Measurements from ENCODE around the gene C1orf141.
"Not testable (repeated sequence)": the region's sequence is repeated elsewhere in the genome, so short reads cannot be mapped to it uniquely, and the experiment has no call there.

The C1orf141 gene

GRCh38 chr1:67088440-67088839, 46.3 kb downstream of the C1orf141 start:
- H3K36me3 ChIP-seq (ENCODE audit: control insufficient read depth, insufficient read depth, low read length), result no peaks in the 10 kb centered on the region
- H3K4me3 ChIP-seq (ENCODE audit: low read depth, low read length), result no peak overlapping the region
- no peak overlapping the region for H3K9ac ChIP-seq (ENCODE audit: low read depth, low read length)
- no peaks in the 10 kb centered on the region for H3K4me1 ChIP-seq (ENCODE audit: control insufficient read depth, insufficient read depth, low read length)
- no peaks in the 10 kb centered on the region for H3K27me3 ChIP-seq (ENCODE audit: control insufficient read depth, insufficient read depth, low read length)
- no peak overlapping the region for H3K27ac ChIP-seq (ENCODE audit: low read depth, low read length)
- peaks cover 5% of the 10 kb centered on the region; the same call in 1 of the 2 replicates for H3K9me3 ChIP-seq (ENCODE audit: control insufficient read depth, insufficient read depth, low read length)

DNA sequence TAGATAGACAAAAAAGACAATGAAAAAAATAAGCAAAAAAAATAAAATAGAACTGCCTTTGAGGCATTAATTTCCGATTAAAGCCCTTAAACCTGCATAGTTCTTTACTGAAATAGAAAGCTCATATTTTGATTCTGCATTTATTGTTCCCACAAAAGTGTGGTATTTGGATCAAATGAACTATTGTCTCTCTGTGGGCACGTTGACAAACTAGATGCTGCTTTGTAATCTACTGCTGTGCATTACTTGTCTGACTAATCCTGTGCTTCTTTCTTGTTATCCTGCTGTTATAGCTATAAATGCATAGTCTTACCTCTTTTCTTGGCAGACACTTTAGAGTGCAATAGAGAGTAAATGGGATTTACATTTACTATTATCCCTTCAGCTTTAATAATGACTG, 49.4 kb downstream of the C1orf141 start:
- Histone ChIP-seq H3K9ac (ENCODE audit: low read depth, low read length) (no peak overlapping the region), H3K36me3 (ENCODE audit: control insufficient read depth, insufficient read depth, low read length) (no peaks in the 10 kb centered on the region), H3K27ac (ENCODE audit: low read depth, low read length) (no peak overlapping the region), H3K9me3 (ENCODE audit: control insufficient read depth, insufficient read depth, low read length) (peaks cover 5% of the 10 kb centered on the region; the same call in 1 of the 2 replicates), H3K4me3 (ENCODE audit: low read depth, low read length) (no peak overlapping the region), H3K4me1 (ENCODE audit: control insufficient read depth, insufficient read depth, low read length) (no peaks in the 10 kb centered on the region), H3K27me3 (ENCODE audit: control insufficient read depth, insufficient read depth, low read length) (no peaks in the 10 kb centered on the region)

GRCh38 chr1:67084765-67085318, 49.9 kb downstream of the C1orf141 start:
- no peak overlapping the region for H3K4me3 ChIP-seq (ENCODE audit: low read depth, low read length)
- peaks cover under 1% of the 10 kb centered on the region; the same call in 1 of the 2 replicates for H3K9me3 ChIP-seq (ENCODE audit: control insufficient read depth, insufficient read depth, low read length)
- H3K36me3 ChIP-seq (ENCODE audit: control insufficient read depth, insufficient read depth, low read length), result no peaks in the 10 kb centered on the region
- no peaks in the 10 kb centered on the region for H3K27me3 ChIP-seq (ENCODE audit: control insufficient read depth, insufficient read depth, low read length)
- H3K9ac ChIP-seq (ENCODE audit: low read depth, low read length), result no peak overlapping the region
- H3K4me1 ChIP-seq (ENCODE audit: control insufficient read depth, insufficient read depth, low read length), result no peaks in the 10 kb centered on the region
- no peak overlapping the region for H3K27ac ChIP-seq (ENCODE audit: low read depth, low read length)

DNA sequence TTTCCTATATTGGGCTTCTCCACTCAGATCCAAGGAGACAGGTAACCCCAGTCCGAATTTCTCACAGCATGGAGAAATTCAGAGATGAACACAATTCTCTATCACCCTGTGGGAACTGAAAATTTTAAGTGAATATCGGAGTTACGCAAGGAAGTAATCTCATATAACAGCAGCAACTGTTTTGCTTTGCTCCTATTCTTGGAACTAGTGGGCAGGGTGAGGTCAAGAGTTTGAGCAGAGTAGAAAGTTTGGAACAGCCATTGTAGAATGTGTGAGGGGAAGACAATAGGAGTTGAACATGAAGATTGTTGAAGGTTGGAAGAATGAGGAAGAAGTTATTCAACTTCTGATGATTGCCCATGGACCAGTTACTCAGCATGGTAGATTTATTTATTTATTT, 56.5 kb downstream of the C1orf141 start:
- Histone ChIP-seq H3K9me3 (ENCODE audit: control insufficient read depth, insufficient read depth, low read length) (no peaks in the 10 kb centered on the region), H3K36me3 (ENCODE audit: control insufficient read depth, insufficient read depth, low read length) (no peaks in the 10 kb centered on the region), H3K4me3 (ENCODE audit: low read depth, low read length) (no peak overlapping the region), H3K4me1 (ENCODE audit: control insufficient read depth, insufficient read depth, low read length) (no peaks in the 10 kb centered on the region), H3K9ac (ENCODE audit: low read depth, low read length) (no peak overlapping the region), H3K27ac (ENCODE audit: low read depth, low read length) (no peak overlapping the region), H3K27me3 (ENCODE audit: control insufficient read depth, insufficient read depth, low read length) (no peaks in the 10 kb centered on the region)

GRCh38 chr1:67077593-67077992, 57.2 kb downstream of the C1orf141 start:
- H3K36me3 ChIP-seq (ENCODE audit: control insufficient read depth, insufficient read depth, low read length), result no peaks in the 10 kb centered on the region
- no peak overlapping the region for H3K4me3 ChIP-seq (ENCODE audit: low read depth, low read length)
- H3K27me3 ChIP-seq (ENCODE audit: control insufficient read depth, insufficient read depth, low read length), result no peaks in the 10 kb centered on the region
- no peak overlapping the region for H3K9ac ChIP-seq (ENCODE audit: low read depth, low read length)
- H3K27ac ChIP-seq (ENCODE audit: low read depth, low read length), result no peak overlapping the region
- no peaks in the 10 kb centered on the region for H3K9me3 ChIP-seq (ENCODE audit: control insufficient read depth, insufficient read depth, low read length)
- H3K4me1 ChIP-seq (ENCODE audit: control insufficient read depth, insufficient read depth, low read length), result no peaks in the 10 kb centered on the region

GRCh38 chr1:67072749-67073148, 62.0 kb downstream of the C1orf141 start:
- Histone ChIP-seq H3K36me3 (ENCODE audit: control insufficient read depth, insufficient read depth, low read length) (no peaks in the 10 kb centered on the region), H3K27me3 (ENCODE audit: control insufficient read depth, insufficient read depth, low read length) (no peaks in the 10 kb centered on the region), H3K9me3 (ENCODE audit: control insufficient read depth, insufficient read depth, low read length) (peaks cover 12% of the 10 kb centered on the region; the same call in 1 of the 2 replicates), H3K27ac (ENCODE audit: low read depth, low read length) (no peak overlapping the region), H3K4me3 (ENCODE audit: low read depth, low read length) (no peak overlapping the region), H3K4me1 (ENCODE audit: control insufficient read depth, insufficient read depth, low read length) (no peaks in the 10 kb centered on the region), H3K9ac (ENCODE audit: low read depth, low read length) (no peak overlapping the region)

GRCh38 chr1:67067655-67068054, 67.1 kb downstream of the C1orf141 start:
- not testable (repeated sequence) for H3K4me1 ChIP-seq (ENCODE audit: control insufficient read depth, insufficient read depth, low read length); H3K4me3 ChIP-seq (ENCODE audit: low read depth, low read length); H3K27ac ChIP-seq (ENCODE audit: low read depth, low read length); H3K27me3 ChIP-seq (ENCODE audit: control insufficient read depth, insufficient read depth, low read length); H3K9ac ChIP-seq (ENCODE audit: low read depth, low read length); H3K36me3 ChIP-seq (ENCODE audit: control insufficient read depth, insufficient read depth, low read length)
- H3K9me3 ChIP-seq (ENCODE audit: control insufficient read depth, insufficient read depth, low read length), result peaks cover 18% of the 10 kb centered on the region

DNA sequence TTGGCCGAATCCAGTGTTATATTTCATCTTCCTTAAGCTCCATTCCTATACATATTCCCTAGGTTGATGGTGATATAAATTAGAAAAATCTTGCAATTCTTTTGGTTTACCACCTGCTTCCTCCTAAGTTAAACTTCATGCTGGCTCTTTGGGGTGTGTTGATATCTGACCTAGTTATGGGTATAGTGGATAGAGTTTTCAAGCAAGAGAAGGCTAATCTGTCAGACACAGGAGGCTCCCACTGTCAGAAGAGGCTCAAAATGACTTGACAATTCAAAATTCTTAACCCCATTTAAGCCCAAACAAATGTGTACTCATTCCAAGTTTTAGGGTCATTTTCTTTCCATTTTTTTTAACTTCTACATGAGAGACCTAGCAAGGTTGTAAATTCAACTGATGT, 72.4 kb downstream of the C1orf141 start:
- Histone ChIP-seq H3K9me3 (ENCODE audit: control insufficient read depth, insufficient read depth, low read length) (peaks cover 3% of the 10 kb centered on the region), H3K4me3 (ENCODE audit: low read depth, low read length) (no peak overlapping the region), H3K9ac (ENCODE audit: low read depth, low read length) (no peak overlapping the region), H3K27ac (ENCODE audit: low read depth, low read length) (no peak overlapping the region), H3K36me3 (ENCODE audit: control insufficient read depth, insufficient read depth, low read length) (no peaks in the 10 kb centered on the region), H3K4me1 (ENCODE audit: control insufficient read depth, insufficient read depth, low read length) (peaks cover 6% of the 10 kb centered on the region; the same call in 1 of the 2 replicates), H3K27me3 (ENCODE audit: control insufficient read depth, insufficient read depth, low read length) (no peaks in the 10 kb centered on the region)

DNA sequence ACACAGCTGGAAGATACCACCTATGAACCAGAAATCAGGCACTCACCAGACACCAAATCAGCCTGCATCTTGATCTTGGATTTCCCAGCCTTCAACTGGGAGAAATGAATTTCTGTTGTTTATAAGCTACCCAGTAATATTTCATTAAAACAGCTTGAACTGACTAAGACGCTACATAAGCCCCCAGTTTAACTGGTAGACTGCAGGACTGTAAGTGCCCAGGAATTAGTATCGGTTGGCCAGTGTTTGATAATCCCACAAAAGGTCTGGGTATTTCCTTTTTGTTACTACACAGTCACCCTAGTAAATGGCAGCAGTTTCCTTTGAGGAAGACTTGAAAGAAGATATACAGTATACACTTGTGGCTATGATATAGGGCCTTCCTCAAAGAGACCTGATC, 73.5 kb downstream of the C1orf141 start:
- H3K27me3 ChIP-seq (ENCODE audit: control insufficient read depth, insufficient read depth, low read length), result no peaks in the 10 kb centered on the region
- no peaks in the 10 kb centered on the region for H3K9me3 ChIP-seq (ENCODE audit: control insufficient read depth, insufficient read depth, low read length)
- H3K4me1 ChIP-seq (ENCODE audit: control insufficient read depth, insufficient read depth, low read length), result peaks cover 6% of the 10 kb centered on the region; the same call in 1 of the 2 replicates
- no peak overlapping the region for H3K4me3 ChIP-seq (ENCODE audit: low read depth, low read length)
- H3K36me3 ChIP-seq (ENCODE audit: control insufficient read depth, insufficient read depth, low read length), result no peaks in the 10 kb centered on the region
- H3K27ac ChIP-seq (ENCODE audit: low read depth, low read length), result no peak overlapping the region
- no peak overlapping the region for H3K9ac ChIP-seq (ENCODE audit: low read depth, low read length)

DNA sequence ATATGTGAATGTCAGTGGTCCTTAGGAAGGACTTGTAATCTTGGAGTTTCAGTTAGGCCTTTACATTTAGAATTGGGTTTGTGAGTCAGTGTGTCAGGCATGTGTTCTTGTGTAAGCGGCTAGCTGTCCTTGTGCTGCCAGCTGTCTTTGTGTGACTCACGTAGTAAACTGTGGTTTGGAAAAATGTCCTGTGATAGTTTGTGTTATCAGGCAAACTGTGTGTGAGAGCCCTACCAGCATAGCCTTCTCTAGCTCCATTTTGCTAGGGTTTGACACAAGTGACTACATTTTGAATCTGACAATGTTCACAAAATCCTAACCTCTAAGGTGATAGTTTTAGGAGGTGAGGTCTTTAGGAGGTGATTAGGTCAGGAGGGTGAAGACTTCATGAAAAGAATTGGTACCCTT, 74.0 kb downstream of the C1orf141 start:
- Histone ChIP-seq H3K9ac (ENCODE audit: low read depth, low read length) (no peak overlapping the region), H3K27ac (ENCODE audit: low read depth, low read length) (no peak overlapping the region), H3K4me1 (ENCODE audit: control insufficient read depth, insufficient read depth, low read length) (peaks cover 6% of the 10 kb centered on the region; the same call in 1 of the 2 replicates), H3K27me3 (ENCODE audit: control insufficient read depth, insufficient read depth, low read length) (no peaks in the 10 kb centered on the region), H3K4me3 (ENCODE audit: low read depth, low read length) (no peak overlapping the region), H3K36me3 (ENCODE audit: control insufficient read depth, insufficient read depth, low read length) (no peaks in the 10 kb centered on the region), H3K9me3 (ENCODE audit: control insufficient read depth, insufficient read depth, low read length) (no peaks in the 10 kb centered on the region)

DNA sequence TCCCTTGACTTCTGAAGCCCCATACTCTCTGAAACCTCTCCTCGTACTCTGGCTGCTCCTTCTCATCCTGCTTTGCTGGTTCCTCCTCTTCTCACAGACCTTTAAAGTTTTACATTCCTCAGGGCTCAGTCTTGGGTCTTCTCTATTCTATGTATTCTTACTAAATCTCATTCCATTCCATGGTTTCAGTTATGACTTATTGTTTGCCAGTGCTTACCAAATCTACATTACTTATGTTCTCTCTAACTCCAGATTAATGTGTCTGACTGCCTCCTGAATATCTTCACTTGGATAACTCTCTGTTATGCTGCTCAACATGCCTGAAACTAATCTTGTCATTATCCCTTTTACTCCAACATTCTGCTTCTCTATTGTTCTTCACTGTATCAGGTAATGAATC, 75.4 kb downstream of the C1orf141 start:
- Histone ChIP-seq H3K4me3 (ENCODE audit: low read depth, low read length) (no peak overlapping the region), H3K9me3 (ENCODE audit: control insufficient read depth, insufficient read depth, low read length) (no peaks in the 10 kb centered on the region), H3K27ac (ENCODE audit: low read depth, low read length) (no peak overlapping the region), H3K36me3 (ENCODE audit: control insufficient read depth, insufficient read depth, low read length) (no peaks in the 10 kb centered on the region), H3K27me3 (ENCODE audit: control insufficient read depth, insufficient read depth, low read length) (no peaks in the 10 kb centered on the region), H3K9ac (ENCODE audit: low read depth, low read length) (no peak overlapping the region), H3K4me1 (ENCODE audit: control insufficient read depth, insufficient read depth, low read length) (peaks cover 6% of the 10 kb centered on the region; the same call in 1 of the 2 replicates)

Data from HUES48 (cell line).